ENCODE data around the gene SDK2. TPM values are rescaled to one million over a fixed set of nuclear protein-coding genes. Genes with fewer than 3 reads are reported as not detected.

The SDK2 gene
- total and polyA plus RNA-seq, 9 of the 15 experiments (the other 6 are each of a cell fraction or from before 2014, with no cell fraction given) = 0.04 TPM; not detected in 8

- TF ChIP-seq ZBTB34 (CRISPR knock-in tag; IDR thresholded peaks at IDR 0.05) (no peak), ZNF444 (CRISPR knock-in tag; IDR thresholded peaks at IDR 0.05) (no peak), SPI1 (IDR thresholded peaks at IDR 0.05; ENCODE audit: borderline replicate concordance, low read depth, low read length) (no peak), ARID3B (CRISPR knock-in tag; IDR thresholded peaks at IDR 0.05; ENCODE audit: borderline replicate concordance) (no peak), PATZ1 (CRISPR knock-in tag; IDR thresholded peaks at IDR 0.05; ENCODE audit: borderline replicate concordance) (no peak)
Measured at GRCh38 chr17:73679476-73679875, 35.2 kb upstream of the SDK2 start (continued).

DNA sequence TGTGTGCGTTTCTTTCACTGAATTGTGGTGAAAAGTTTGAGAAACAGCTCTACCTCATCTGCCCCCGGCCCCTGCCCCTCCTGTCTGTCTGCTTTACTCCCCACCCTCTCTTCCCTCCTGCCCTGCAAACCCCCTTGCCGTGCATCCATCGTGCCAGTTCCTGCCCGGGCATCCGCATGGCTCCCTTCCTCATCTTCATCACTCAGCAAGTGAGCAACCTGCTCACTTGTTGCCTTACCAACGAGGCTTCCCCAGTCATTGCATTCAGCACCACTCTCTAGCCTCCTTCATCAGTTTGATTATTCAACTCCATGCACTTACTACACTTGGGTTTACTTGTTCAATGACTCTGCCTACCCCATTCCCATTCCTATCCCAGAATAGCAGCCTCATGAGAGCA is 34.8 kb upstream of the SDK2 start:
- peaks cover 4% of the 10 kb centered on the region for H3K9me1 ChIP-seq (ENCODE audit: control insufficient read depth, insufficient read depth, low read length)
- no peaks in the 10 kb centered on the region for H4K20me1 ChIP-seq (replicated peaks; ENCODE audit: control insufficient read depth, insufficient read depth, low read length)
- H2AFZ ChIP-seq (ENCODE audit: low read depth, low read length) = no peak overlapping the region
- H3K36me3 ChIP-seq (ENCODE audit: control insufficient read depth, insufficient read depth, low read length) = no peaks in the 10 kb centered on the region
- H3K4me3 ChIP-seq = no peak overlapping the region
- FAIRE-seq = no peak
- WGBS (ENCODE audit: insufficient coverage, low coverage, missing lambda C conversion rate) = 0% methylated on average over 6 of the region's 7 CpGs
- no peak for ATAC-seq
- intact Hi-C loops (cut with micrococcal nuclease) = no loop called here
- no peak overlapping the region for H3K4me2 ChIP-seq (ENCODE audit: insufficient read depth, low read length)
- no TSS peak for BruUV-seq (replicated peaks)
- DNase-seq (ENCODE audit: extremely low read depth in 1 of 4, low spot score in 3 of 4) = no peak
- H3K4me1 ChIP-seq (replicated peaks in 1 of 2; ENCODE audit: control insufficient read depth in 2 of 2, insufficient read depth in 2 of 2, low read length in 2 of 2) = no peaks in the 10 kb centered on the region
- H3K9ac ChIP-seq (ENCODE audit: insufficient read depth in 1 of 2, low read depth in 2 of 2, low read length in 2 of 2) = no peak overlapping the region
- no peak overlapping the region for H3K27ac ChIP-seq (ENCODE audit: extremely low read depth, low read depth, low read length)
- H3K79me2 ChIP-seq (ENCODE audit: control insufficient read depth, insufficient read depth, low read length) = no peaks in the 10 kb centered on the region
- no peaks in the 10 kb centered on the region for H3K27me3 ChIP-seq (ENCODE audit: control insufficient read depth in 2 of 2, insufficient read depth in 2 of 2, low read length in 2 of 2)
- in situ Hi-C loops (cut with MboI) = no loop called here
- POLR2A ChIA-PET = no interaction called here
- no peaks in the 10 kb centered on the region for H3K9me3 ChIP-seq (replicated peaks; ENCODE audit: control insufficient read depth, insufficient read depth, low read depth, low read length)
- CTCF ChIA-PET (ENCODE audit: low intra/inter-chr PET ratio) = no interaction called here
- no peak for TF ChIP-seq MCM7 (IDR thresholded peaks at IDR 0.05)
- no peak for TF ChIP-seq BCLAF1 (IDR thresholded peaks at IDR 0.05; ENCODE audit: borderline replicate concordance in 1 of 2, control insufficient read depth in 1 of 2, low read depth in 2 of 2, low read length in 1 of 2)
- no peak for TF ChIP-seq E4F1 (CRISPR knock-in tag; IDR thresholded peaks at IDR 0.05; ENCODE audit: borderline replicate concordance)
- TF ChIP-seq COPS2 (conservative IDR thresholded peaks at IDR 0.05) = no peak
- TF ChIP-seq FOXA1 (IDR thresholded peaks at IDR 0.05; ENCODE audit: borderline replicate concordance) = no peak

All from K562 (cell line).